Smooth muscle cell (in vitro differentiated cells): ENCODE results near the gene DGKD. TPM values are rescaled to one million over a fixed set of nuclear protein-coding genes. Genes with fewer than 3 reads are reported as not detected.

Source experiments
- DNase-seq: peaks from one replicate; lab custom pipeline; 2025; ENCODE audit not compliant: unreplicated experiment; lab: John Stamatoyannopoulos, UW
- H2AFZ ChIP-seq: fragments of 200-600 bp; sonication (generic); 2 replicates; pipeline ENCODE4 v1.6.0; 2016; ENCODE audit warnings: antibody characterized with exemption, low read depth, mild to moderate bottlenecking
- H3F3A ChIP-seq: fragments of 200-600 bp; sonication (generic); 2 replicates; pipeline ENCODE4 v1.6.0; 2017; ENCODE audit warnings: antibody characterized with exemption, low read depth
- H3K27ac ChIP-seq: fragments of 200-600 bp; sonication (generic); 2 replicates; pipeline ENCODE4 v1.5.1; 2016; ENCODE audit warnings: low read depth, mild to moderate bottlenecking
- H3K27me3 ChIP-seq: fragments of 200-600 bp; sonication (generic); 2 replicates; pipeline ENCODE4 v1.6.1; 2016; ENCODE audit warnings: low read depth, mild to moderate bottlenecking
- H3K36me3 ChIP-seq: fragments of 200-600 bp; sonication (generic); 2 replicates; pipeline ENCODE4 v1.5.1; 2016; ENCODE audit warnings: low read depth
- H3K4me1 ChIP-seq: fragments of 200-600 bp; sonication (generic); 2 replicates; pipeline ENCODE4 v1.5.1; 2016; ENCODE audit warnings: low read depth
- H3K4me2 ChIP-seq: fragments of 200-600 bp; sonication (generic); 2 replicates; pipeline ENCODE4 v1.6.0; 2016; ENCODE audit warnings: mild to moderate bottlenecking
- H3K4me3 ChIP-seq: fragments of 200-600 bp; sonication (generic); 2 replicates; pipeline ENCODE4 v1.5.1; 2016; ENCODE audit warnings: mild to moderate bottlenecking
- H3K79me2 ChIP-seq: fragments of 200-600 bp; sonication (generic); 2 replicates; pipeline ENCODE4 v1.6.0; 2016; ENCODE audit warnings: low read depth, mild to moderate bottlenecking
- H3K9ac ChIP-seq: fragments of 200-600 bp; sonication (generic); 2 replicates; pipeline ENCODE4 v1.6.0; 2016; ENCODE audit warnings: low read depth
- H3K9me3 ChIP-seq: fragments of 200-600 bp; sonication (generic); replicated peaks from 2 replicates; pipeline ENCODE4 v1.5.1; 2016; ENCODE audit warnings: low read depth
- H4K20me1 ChIP-seq: fragments of 200-600 bp; sonication (generic); 2 replicates; pipeline ENCODE4 v1.6.0; 2016; ENCODE audit warnings: low read depth
- WGBS: methylation state at CpG from one replicate; pipeline ENCODE4 v1.1.7; 2016; ENCODE audit warnings: low lambda C conversion rate; 5-methylcytosine and 5-hydroxymethylcytosine counted together
- polyA plus RNA-seq: library from polyadenylated mRNA; unstranded; fragments of >200 nt; fragmentation: Nextera tagmentation; extraction: Ambion mirVana; gene quantifications from 2 replicates; pipeline ENCODE4 v1.2.1, GENCODE V29; 2016
- total RNA-seq: library from RNA; depleted of rRNA; stranded (reverse); fragments of >200 nt; gene quantifications from 2 replicates; pipeline ENCODE4 v1.2.3, GENCODE V29; 2014
- TF ChIP-seq, protein P1 (sequence below): fragments of 200-600 bp; sonication (generic); IDR thresholded peaks from 2 replicates; pipeline ENCODE4 v1.5.1; 2017; ENCODE audit warnings: borderline replicate concordance, mild to moderate bottlenecking, antibody characterized with exemption; ENCODE audit not compliant: insufficient read depth, poor library complexity, severe bottlenecking

DGKD gene
- total and polyA plus RNA-seq, 2 experiments from 2014 or later: 12.2 to 14.2 TPM

DNA sequence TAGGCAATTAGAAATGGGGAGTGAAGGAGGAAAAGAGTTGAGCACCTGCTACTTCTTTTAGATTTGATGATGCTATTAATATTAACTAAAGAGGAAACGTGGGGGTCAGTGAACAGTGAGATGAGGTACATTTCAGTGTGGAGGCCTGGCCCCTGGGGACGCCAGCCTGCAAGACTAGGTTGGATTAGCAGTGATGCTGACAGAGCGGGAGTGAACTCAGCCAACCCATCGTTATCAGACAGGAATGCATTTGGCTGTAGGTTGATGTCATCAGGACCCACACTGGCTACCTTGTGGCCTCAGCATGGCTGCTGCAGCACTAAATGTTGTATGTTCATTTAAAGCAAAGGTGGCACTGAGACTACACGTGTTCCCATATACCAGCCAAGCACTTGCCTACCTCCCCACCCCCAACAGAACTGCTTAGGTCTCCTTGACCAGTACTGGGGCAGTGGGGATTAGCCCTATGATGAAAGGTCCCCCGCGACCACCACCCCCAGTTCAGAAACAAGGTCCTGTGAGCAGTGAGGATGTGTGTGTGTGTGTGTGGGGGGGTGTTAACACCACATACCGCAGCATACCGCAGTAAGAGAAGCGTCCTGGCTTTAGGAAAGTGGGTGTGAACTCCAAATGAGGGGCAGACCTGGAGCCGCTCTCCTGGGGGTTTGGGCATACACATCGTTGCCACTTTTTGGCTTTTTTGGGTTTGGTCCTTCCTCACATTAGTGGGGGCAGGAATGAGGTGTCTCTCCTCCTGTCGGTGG, 26.0 kb downstream of the DGKD start:
- H2AFZ ChIP-seq: no peak overlapping the region
- peaks cover 8% of the 10 kb centered on the region for H3K4me1 ChIP-seq
- no peak for DNase-seq
- H3K27ac ChIP-seq: no peak overlapping the region
- H3F3A ChIP-seq: peaks cover 3% of the 10 kb centered on the region
- no peaks in the 10 kb centered on the region for H3K27me3 ChIP-seq
- no peak overlapping the region for H3K9ac ChIP-seq
- H3K9me3 ChIP-seq: no peaks in the 10 kb centered on the region
- H3K79me2 ChIP-seq: peaks cover 65% of the 10 kb centered on the region
- H4K20me1 ChIP-seq: peaks cover 41% of the 10 kb centered on the region
- WGBS: 78% methylated on average over 13 of the region's 13 CpGs
- no peak overlapping the region for H3K4me2 ChIP-seq
- TF ChIP-seq, protein P1, sequence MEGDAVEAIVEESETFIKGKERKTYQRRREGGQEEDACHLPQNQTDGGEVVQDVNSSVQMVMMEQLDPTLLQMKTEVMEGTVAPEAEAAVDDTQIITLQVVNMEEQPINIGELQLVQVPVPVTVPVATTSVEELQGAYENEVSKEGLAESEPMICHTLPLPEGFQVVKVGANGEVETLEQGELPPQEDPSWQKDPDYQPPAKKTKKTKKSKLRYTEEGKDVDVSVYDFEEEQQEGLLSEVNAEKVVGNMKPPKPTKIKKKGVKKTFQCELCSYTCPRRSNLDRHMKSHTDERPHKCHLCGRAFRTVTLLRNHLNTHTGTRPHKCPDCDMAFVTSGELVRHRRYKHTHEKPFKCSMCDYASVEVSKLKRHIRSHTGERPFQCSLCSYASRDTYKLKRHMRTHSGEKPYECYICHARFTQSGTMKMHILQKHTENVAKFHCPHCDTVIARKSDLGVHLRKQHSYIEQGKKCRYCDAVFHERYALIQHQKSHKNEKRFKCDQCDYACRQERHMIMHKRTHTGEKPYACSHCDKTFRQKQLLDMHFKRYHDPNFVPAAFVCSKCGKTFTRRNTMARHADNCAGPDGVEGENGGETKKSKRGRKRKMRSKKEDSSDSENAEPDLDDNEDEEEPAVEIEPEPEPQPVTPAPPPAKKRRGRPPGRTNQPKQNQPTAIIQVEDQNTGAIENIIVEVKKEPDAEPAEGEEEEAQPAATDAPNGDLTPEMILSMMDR: no peak
- no peak overlapping the region for H3K4me3 ChIP-seq
- no peaks in the 10 kb centered on the region for H3K36me3 ChIP-seq

DNA sequence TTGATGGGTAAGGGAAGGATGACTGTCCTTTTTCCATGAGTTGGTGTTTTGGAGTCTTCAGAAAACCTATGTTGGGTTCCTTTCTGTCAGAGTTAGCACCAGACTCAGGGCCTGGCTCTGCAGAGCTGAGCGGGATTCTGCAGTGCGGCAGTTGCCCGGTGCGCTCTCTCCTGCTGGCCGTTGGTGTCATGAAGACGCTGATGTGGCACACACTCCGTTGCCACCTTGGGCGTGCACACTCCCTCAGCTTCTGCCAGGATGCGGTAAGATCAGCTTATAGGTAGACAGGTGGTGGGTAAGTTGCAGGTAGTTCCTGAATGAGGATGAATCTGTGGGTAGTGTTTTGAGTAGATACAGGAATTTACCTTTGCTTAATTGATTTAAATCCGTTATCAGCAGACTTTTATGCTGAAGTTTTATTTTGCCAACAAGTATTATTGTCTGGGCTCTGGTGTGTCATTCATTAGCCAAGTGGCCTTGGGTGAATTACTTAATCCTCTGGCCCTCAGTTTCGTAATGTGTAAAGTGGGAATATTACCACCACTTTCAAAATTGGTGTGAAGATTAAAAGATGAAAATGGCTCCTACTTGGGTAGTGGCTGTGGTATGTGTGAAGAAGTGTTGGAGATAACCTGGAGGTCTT, 26.8 kb downstream of the DGKD start:
- no peak overlapping the region for H3K9ac ChIP-seq
- no peaks in the 10 kb centered on the region for H3K9me3 ChIP-seq
- H3K27me3 ChIP-seq: no peaks in the 10 kb centered on the region
- H2AFZ ChIP-seq: no peak overlapping the region
- no peak overlapping the region for H3K4me3 ChIP-seq
- H4K20me1 ChIP-seq: peaks cover 43% of the 10 kb centered on the region
- H3F3A ChIP-seq: peaks cover 10% of the 10 kb centered on the region
- no peak for DNase-seq
- no peak overlapping the region for H3K4me2 ChIP-seq
- no peaks in the 10 kb centered on the region for H3K36me3 ChIP-seq
- peaks cover 8% of the 10 kb centered on the region for H3K4me1 ChIP-seq
- H3K79me2 ChIP-seq: peaks cover 57% of the 10 kb centered on the region
- TF ChIP-seq, protein P1: no peak
- peak overlapping the region; percentile 8 for H3K27ac ChIP-seq
- WGBS: 96% methylated on average over 11 of the region's 11 CpGs

DNA sequence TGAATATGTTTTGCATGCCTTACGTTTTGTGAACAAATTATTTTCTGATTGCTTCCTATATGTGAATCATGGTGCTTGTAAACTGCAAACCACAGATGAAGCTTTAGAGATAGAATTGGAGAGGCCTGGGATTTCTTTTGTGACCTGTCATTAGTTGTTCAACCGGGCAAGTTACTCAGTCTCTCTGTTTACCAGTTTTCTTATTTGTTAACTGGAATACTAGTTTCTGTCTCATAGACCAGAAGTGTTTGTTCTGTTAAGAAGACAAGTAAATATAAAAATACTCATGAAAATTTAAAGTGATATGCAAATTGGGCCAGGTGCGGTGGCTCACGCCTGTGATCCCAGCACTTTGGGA, 27.3 kb downstream of the DGKD start:
- Histone ChIP-seq H4K20me1 (peaks cover 40% of the 10 kb centered on the region), H3K79me2 (peaks cover 55% of the 10 kb centered on the region), H3K9ac (no peak overlapping the region), H3K9me3 (no peaks in the 10 kb centered on the region), H3K4me3 (no peak overlapping the region), H3K4me2 (no peak overlapping the region), H3K27ac (peak overlapping the region; percentile 8), H2AFZ (no peak overlapping the region), H3K27me3 (no peaks in the 10 kb centered on the region), H3K4me1 (peaks cover 10% of the 10 kb centered on the region), H3K36me3 (no peaks in the 10 kb centered on the region), H3F3A (peaks cover 10% of the 10 kb centered on the region)
- WGBS: 50% methylated on average over 4 of the region's 4 CpGs
- DNase-seq: no peak
- TF ChIP-seq, protein P1: no peak
